Measurements from ENCODE around the gene NOC2L.
"Not testable (repeated sequence)": the region's sequence is repeated elsewhere in the genome, so short reads cannot be mapped to it uniquely, and the experiment has no call there.

The NOC2L gene

GRCh38 chr1:992362-992761, 33.3 kb upstream of the NOC2L start:
- TF ChIP-seq CTCF (conservative IDR thresholded peaks at IDR 0.05; ENCODE audit: low read depth, low read length), result no peak
- no peak for DNase-seq (ENCODE audit: low read depth)
- no peak overlapping the region for H3K4me3 ChIP-seq (ENCODE audit: low read depth, low read length)

GRCh38 chr1:991895-992294, 32.8 kb upstream of the NOC2L start:
- no peak for DNase-seq (ENCODE audit: low read depth)
- no peak for TF ChIP-seq CTCF (conservative IDR thresholded peaks at IDR 0.05; ENCODE audit: low read depth, low read length)
- H3K4me3 ChIP-seq (ENCODE audit: low read depth, low read length), result no peak overlapping the region

- DNase-seq (ENCODE audit: low read depth); H3K4me3 ChIP-seq (ENCODE audit: low read depth, low read length): not testable (repeated sequence)
These were observed 32.2 kb upstream of the NOC2L start for GRCh38 chr1:991275-991674.

- H3K4me3 ChIP-seq (ENCODE audit: low read depth, low read length), result not testable (repeated sequence)
These were observed 29.0 kb upstream of the NOC2L start for GRCh38 chr1:988061-988460.

GRCh38 chr1:985126-985525, 26.1 kb upstream of the NOC2L start:
- H3K4me3 ChIP-seq (ENCODE audit: low read depth, low read length), result no peak overlapping the region
- DNase-seq (ENCODE audit: low read depth), result no peak
- TF ChIP-seq CTCF (conservative IDR thresholded peaks at IDR 0.05; ENCODE audit: low read depth, low read length), result no peak

More at GRCh38 chr1:988061-988460, 29.0 kb upstream of the NOC2L start:
- not testable (repeated sequence) for DNase-seq (ENCODE audit: low read depth)

GRCh38 chr1:984476-984814, 25.4 kb upstream of the NOC2L start:
- TF ChIP-seq CTCF (conservative IDR thresholded peaks at IDR 0.05; ENCODE audit: low read depth, low read length), result no peak
- DNase-seq (ENCODE audit: low read depth), result no peak
- peak overlapping the region; percentile 26 for H3K4me3 ChIP-seq (ENCODE audit: low read depth, low read length)

GRCh38 chr1:983798-984475, 24.9 kb upstream of the NOC2L start:
- TF ChIP-seq CTCF (conservative IDR thresholded peaks at IDR 0.05; ENCODE audit: low read depth, low read length), result peak; percentile 80
- H3K4me3 ChIP-seq (ENCODE audit: low read depth, low read length), result peak overlapping the region; percentile 26
- DNase-seq (ENCODE audit: low read depth), result no peak

GRCh38 chr1:982765-983436, 23.8 kb upstream of the NOC2L start:
- no peak overlapping the region for H3K4me3 ChIP-seq (ENCODE audit: low read depth, low read length)
- TF ChIP-seq CTCF (conservative IDR thresholded peaks at IDR 0.05; ENCODE audit: low read depth, low read length), result no peak

More at GRCh38 chr1:982765-983436, 23.8 kb upstream of the NOC2L start:
- no peak for DNase-seq (ENCODE audit: low read depth)

Measured in choroid plexus epithelial cell (primary cell).